GM19025 (cell line): ENCODE results near the gene ABAT.

Experiments
- ATAC-seq: cut with Tn5 transposase; IDR thresholded peaks from one replicate; pipeline ENCODE4 v1.9.1; 2021; ENCODE audit warnings: mild to moderate bottlenecking, low read depth, moderate library complexity; ENCODE audit not compliant: unreplicated experiment

The ABAT gene

DNA sequence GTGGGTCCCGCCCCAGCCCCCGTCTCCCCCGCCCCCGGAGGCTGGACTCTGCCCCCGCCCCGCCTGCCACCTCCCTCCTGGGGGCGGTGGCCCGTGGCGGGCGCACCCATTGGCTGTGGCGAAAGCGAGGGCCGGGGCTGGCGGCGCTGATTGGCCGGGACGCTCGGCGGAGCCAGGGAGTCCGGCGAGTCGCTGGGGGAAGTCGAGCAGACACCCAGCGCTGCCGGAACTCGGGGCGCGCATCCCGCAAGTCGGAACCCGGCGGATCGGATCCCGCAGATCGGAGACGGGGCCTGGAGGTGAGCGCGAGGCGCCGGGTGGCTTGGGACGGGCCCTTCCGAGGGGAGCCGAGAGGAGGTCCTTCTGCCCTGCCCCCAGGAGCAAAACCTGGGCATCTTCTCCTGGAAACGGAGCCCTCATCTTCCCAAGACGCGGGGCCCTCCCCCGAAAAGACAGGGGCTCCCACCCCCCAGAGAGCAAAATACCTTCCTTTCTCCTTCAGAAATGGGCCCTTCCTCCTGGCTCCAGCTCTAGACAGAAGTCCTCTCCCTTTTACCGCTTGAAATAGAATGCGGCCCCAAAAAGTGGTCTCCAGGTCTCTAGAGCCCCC lies at the start of gene ABAT:
TSS of gene ABAT (plus strand) at position 205 of the 610 bp plus-strand sequence. CDS start 61,123 bp downstream, outside the sequence.
- peak; percentile 100 for ATAC-seq

DNA sequence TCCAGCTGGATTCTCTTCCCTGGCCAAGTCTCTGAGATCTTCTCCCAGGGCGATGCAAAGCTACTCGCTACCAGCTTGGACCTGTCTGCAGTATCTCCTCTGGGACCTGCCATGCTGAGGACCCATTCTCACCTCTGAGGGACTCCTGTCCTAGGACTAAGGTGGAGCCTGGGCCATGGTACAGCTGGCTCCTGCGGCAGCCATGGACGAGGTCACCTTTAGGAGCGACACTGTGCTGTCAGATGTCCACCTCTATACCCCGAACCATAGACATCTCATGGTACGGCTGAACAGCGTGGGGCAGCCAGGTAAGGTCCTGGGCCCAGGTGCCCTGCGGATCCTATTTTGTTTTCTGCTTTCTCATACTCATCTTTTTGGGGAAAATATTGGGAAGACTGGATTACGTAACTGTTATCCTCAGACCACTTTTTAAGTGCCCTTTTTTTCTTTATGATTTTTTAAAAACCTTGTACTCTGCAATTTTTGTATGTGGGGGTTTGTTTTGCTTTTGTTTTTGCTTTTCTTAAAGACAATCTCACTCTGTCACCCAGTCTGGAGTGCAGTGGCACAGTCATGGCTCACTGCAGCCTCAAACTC lies 48.8 kb upstream of the ABAT start:
- no peak for ATAC-seq

- ATAC-seq: no peak
Measured at GRCh38 chr16:8626946-8627345, 47.5 kb upstream of the ABAT start.

DNA sequence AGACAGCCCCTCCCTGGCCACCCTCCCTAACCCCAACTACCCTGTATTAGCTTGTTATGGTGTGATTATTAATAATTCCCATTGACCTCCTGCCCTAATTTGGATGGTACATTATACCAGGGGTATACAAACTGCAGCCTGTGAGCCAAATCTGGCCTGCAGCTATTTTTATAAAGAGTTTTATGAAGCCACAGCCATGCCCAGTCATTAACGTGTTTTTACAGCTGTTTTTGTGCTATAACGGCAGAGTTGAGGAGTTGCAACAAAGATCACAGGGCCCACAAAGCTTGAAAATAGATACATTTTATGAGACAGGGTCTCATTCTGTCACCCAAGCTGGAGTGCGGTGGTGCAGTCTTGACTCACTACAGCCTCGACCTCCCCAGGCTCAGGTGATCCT lies 47.0 kb upstream of the ABAT start:
- ATAC-seq: no peak

DNA sequence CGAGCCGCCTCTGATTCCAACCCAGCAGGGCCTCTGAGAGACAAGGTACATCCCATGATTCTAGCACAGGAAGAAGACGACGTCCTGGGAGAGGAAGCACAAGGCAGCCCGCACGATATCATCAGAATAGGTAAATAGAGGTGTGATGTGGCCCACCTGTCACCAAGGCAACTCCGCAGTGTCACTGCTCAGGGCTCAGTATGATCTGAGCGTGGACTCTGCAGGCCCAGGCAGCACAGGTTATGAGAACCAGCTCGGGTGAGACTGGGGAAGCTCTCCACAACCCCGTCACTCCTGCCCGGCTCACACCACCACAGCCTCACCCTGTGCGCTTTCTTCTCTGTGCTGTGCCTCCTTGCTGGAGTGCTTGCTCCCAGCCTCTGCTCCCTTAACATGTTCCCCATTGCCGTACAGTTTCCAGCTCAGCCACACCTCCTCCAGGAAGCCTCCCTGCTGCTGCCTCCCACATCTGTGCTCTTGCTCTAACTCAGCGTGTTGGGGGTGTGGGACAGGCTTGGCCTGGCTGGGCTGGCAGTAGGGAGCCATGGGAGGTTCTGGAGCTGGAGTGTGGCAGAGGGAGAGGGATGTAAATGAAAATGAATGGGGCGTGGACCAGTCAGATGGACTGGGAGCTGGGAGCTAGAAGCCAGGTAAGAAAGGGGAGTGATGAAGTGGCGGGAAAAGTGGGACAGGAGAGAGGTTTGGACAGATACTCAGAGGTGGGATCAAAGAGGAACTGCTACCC lies 45.3 kb upstream of the ABAT start:
- ATAC-seq: no peak

DNA sequence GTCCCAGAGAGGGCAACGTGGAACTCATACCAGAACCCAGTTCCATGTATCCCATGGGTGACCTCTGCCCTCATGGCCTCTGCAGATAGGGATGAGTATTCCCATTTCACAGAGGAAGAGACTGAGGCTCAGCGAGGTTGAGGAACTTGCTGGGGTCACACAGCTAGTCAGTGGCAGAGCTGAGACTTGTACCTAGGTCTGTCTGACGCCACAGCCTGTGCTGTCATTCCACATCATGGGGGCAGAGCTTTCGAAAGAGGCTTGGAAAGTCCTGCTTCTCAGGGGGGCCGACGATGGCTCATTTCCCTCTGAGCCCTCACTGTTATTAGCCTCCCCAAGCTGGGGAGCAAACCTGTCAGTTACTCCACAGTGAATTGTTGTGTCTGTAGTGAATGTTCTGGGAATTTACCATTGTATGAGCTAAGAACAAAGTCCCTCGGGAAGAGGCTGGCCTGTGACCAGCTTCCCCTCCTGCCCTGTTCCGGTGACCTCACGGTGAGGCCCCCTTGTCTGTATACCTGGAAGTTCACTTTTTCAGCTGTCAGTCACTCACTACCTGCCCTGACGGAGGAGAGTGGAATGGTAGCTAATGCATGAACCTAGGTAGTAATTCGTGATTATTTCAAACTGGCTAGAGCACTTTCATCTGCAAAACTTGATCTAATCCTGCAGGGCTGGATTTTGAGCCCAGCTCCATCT lies 44.0 kb upstream of the ABAT start:
- ATAC-seq: no peak

GRCh38 chr16:8631373-8631772 lies 43.0 kb upstream of the ABAT start:
- no peak for ATAC-seq

- ATAC-seq: no peak
Measured at GRCh38 chr16:8631818-8632465, 42.5 kb upstream of the ABAT start.

DNA sequence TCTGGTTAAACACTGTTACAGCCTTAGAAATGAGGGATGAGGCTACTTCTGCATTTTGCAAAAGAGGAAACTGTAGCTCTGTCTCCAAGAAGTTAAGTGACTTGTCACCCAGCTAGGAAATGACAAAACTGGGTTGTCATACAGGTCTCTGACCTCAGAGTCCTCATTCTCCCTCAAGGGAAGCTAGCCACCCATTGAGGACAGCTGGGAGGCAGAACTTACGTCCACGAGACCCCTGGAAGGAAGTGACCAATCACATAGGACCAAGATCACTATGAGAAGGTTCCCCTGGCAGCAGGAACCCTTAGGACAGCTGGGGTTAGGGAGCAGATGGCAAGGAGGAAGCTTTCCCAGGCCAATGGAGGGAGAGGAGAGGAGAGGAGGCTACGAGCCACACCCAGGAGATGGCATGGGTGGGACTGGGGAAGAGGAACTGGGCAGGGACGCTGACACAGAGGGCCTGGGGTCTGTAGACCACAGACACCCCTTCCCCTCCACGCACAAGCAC lies 41.7 kb upstream of the ABAT start:
- ATAC-seq: no peak

- no peak for ATAC-seq
Measured at GRCh38 chr16:8634991-8635736, 39.3 kb upstream of the ABAT start.

- ATAC-seq: no peak
Measured at GRCh38 chr16:8639694-8640093, 34.7 kb upstream of the ABAT start.

DNA sequence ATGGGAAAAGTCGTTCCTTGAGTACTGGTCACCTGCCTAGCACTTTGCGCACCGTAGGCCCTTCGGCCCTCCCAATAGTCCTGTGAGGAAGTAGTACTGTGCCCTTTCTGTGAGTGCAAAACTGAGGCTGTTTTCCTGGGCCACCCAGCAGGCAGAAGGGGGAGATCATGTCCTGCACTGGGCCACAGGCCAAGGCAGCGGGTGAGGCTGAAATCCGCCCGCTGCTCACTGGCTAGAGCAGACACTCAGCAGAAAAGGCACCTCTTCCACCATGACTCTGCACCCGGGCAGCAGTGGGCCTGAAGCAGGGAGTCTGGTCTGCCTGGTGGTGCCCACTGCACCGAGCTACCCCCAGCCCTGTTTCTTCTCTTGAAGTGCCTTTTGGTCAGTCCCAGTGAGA lies 32.7 kb upstream of the ABAT start:
- no peak for ATAC-seq

DNA sequence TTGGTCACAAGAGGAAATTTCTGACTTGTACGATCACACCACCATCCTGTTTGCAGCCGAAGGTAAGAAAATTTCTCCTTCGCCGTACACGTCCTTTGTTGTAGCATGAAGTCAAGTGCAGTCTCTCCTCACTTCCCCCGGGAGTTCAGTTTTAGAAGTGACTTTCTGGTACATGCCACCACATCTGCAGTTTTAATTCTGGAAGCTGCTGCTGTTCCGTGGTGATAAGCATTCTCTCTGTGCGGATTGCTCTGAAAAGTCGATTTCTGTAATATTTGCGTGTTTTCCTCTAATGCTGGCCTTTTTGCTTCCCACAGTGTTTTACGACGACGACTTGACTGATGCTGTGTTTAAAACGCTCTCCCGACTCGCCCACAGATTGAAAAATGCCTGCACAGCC lies 32.3 kb upstream of the ABAT start:
- ATAC-seq: no peak

DNA sequence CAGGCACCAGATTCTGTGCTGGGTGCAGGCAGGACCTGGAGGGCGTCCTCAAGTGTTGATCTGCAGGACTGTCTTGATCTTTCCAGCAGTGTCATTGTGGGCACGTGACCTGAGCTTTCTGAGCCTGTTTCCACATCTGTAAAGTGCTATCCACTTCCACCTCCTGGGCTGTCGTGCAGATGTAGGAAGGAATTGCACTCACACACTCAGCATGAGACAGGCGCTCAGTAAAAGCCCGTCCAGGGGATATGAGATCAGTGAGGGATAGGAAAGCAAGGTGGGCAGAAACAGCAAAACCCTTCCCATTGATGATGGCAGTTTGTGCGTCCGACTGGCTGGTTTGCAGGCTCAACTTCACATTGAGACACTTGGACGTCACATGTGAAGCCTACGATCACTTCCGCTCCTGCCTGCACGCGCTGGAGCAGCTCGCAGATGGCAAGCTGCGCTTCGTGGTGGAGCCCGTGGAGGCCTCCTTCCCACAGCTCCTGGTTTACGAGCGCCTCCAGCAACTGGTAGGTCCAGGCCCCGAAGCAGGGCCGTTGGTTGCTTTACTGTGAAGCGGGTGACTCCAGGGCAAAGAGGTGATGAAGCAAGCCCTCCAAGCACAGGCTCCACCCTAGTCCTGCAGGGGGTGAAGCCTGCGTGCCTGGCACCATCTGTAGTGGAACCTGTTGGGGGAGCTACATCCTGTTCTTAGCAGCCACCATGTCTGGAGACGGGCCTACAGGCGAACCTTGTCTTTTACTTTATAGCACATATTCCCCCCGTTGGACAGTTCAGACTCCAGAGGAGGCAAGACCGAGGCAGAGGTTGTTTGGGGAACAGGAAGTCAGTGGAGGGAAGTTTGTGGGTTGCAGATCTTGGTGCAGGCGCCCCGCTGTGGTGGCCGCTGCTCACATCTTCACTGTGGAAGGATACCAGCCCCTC lies 29.9 kb upstream of the ABAT start:
- no peak for ATAC-seq

DNA sequence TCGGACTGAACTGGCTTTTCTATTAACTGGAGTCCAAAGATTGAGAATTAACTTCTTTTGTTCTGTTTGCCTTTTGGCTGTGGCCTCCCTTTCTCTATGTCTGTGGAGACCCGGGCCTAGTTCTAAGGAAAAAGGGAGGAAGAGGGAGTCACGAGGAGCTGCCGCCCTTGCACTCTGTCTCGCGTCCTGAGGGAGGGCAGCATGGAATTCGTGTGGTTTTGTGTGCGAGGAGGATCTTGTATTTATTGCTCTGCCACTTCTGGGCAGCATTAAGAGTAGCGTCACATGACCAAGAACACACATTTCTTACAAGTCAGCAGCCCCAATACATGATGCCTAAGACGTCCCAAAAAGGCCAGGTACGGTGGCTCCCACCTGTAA lies 29.3 kb upstream of the ABAT start:
- ATAC-seq: no peak

GRCh38 chr16:8645831-8646230 lies 28.6 kb upstream of the ABAT start:
- ATAC-seq: no peak

- ATAC-seq: no peak
Measured at GRCh38 chr16:8646326-8647053, 27.9 kb upstream of the ABAT start.

- no peak for ATAC-seq
Measured at GRCh38 chr16:8647721-8648318, 26.6 kb upstream of the ABAT start.
